K562 (cell line): ENCODE measurements around the gene LDB1. TPM values are rescaled to one million over a fixed set of nuclear protein-coding genes. Genes with fewer than 3 reads are reported as not detected.

ENCODE experiments used
- ARNT ChIP-seq, 2 experiments: fragments of 450-650 bp; IDR thresholded peaks; 2 replicates each; pipeline ENCODE4 v1.6.1; 2016; ENCODE audit warnings: mild to moderate bottlenecking in 1 of 2
- BRCA1 ChIP-seq, 2 experiments: fragments of 450-650 bp in 1 of 2; sonication (generic) in 1 of 2; formaldehyde crosslinking in 1 of 2; IDR thresholded peaks; 2 replicates each; pipeline versions ENCODE4 v1.5.0 to v1.6.1; 2017 to 2020; ENCODE audit warnings: mild to moderate bottlenecking in 1 of 2, missing genetic modification reagents in 1 of 2
- E2F3 ChIP-seq: fragments of 250-450 bp; sonication (Bioruptor Pico); IDR thresholded peaks from 2 replicates; pipeline ENCODE4 v1.4.0; 2020; ENCODE audit warnings: mild to moderate bottlenecking
- HEY1 ChIP-seq: fragments of 250-450 bp; sonication (Bioruptor Pico); IDR thresholded peaks from 2 replicates; pipeline ENCODE4 v1.5.0; 2020; ENCODE audit warnings: mild to moderate bottlenecking, moderate library complexity, borderline replicate concordance
- MTA1 ChIP-seq: fragments of 450-650 bp; IDR thresholded peaks from 2 replicates; pipeline ENCODE4 v1.6.1; 2017; ENCODE audit warnings: borderline replicate concordance
- NR1H2 ChIP-seq: sonication (generic); formaldehyde crosslinking; IDR thresholded peaks from 2 replicates; pipeline ENCODE4 v1.4.0; 2020; ENCODE audit warnings: mild to moderate bottlenecking, missing genetic modification reagents
- POLR3G ChIP-seq: IDR thresholded peaks from 2 replicates; pipeline ENCODE4 v1.6.1; 2011; ENCODE audit not compliant: insufficient read length, insufficient replicate concordance; ENCODE audit errors: extremely low read depth
- TARDBP ChIP-seq: fragments of 450-650 bp; IDR thresholded peaks from 2 replicates; pipeline ENCODE4 v1.6.1; 2016
- ZFX ChIP-seq: sonication (generic); formaldehyde crosslinking; IDR thresholded peaks from 2 replicates; pipeline ENCODE4 v1.8.0; 2022; ENCODE audit warnings: mild to moderate bottlenecking, missing genetic modification reagents, moderate library complexity
- ZNF212 ChIP-seq: fragments of 450-650 bp; formaldehyde crosslinking; IDR thresholded peaks from 2 replicates; pipeline ENCODE4 v1.4.0; 2020; ENCODE audit warnings: mild to moderate bottlenecking
- polyA plus RNA-seq, 8 experiments: library from polyadenylated mRNA; depleted of rRNA in 4 of 8; stranded (reverse) in 5 of 8; unstranded in 3 of 8; fragments of >200 nt; fragmentation: Nextera tagmentation in 2 of 8; fragmentation: Illumina TruSeq in 1 of 8; extraction: Ambion mirVana in 2 of 8; extraction: Trizol in 1 of 8; gene quantifications; 2 replicates each; pipeline versions ENCODE4 v1.2.1 to v1.2.3, GENCODE V29; 2011 to 2014; ENCODE audit warnings: inconsistent platforms in 1 of 8, missing spikeins in 1 of 8
- total RNA-seq, 7 experiments: library from RNA; depleted of rRNA in 6 of 7; stranded (reverse); fragments of >200 nt in 6 of 7; fragmentation: Illumina TruSeq in 2 of 7; extraction: Trizol in 2 of 7; gene quantifications; 2 replicates each; pipeline versions ENCODE4 v1.2.1 to v1.2.3, GENCODE V29; 2011 to 2021; ENCODE audit warnings: low replicate concordance in 1 of 7
- TF ChIP-seq, protein P1 (sequence below): fragments of 450-650 bp; formaldehyde crosslinking; IDR thresholded peaks from 2 replicates; pipeline ENCODE4 v1.4.0; 2020; ENCODE audit warnings: mild to moderate bottlenecking, mixed read lengths
- TF ChIP-seq, protein P2 (sequence below), 2 experiments: IDR thresholded peaks; 2 replicates each; pipeline ENCODE4 v1.6.1; 2012; ENCODE audit warnings: improper control_type of control experiment in 2 of 2, low read depth in 2 of 2, low read length in 2 of 2, borderline replicate concordance in 1 of 2
- TF ChIP-seq, protein P3 (sequence below): fragments of 450-650 bp; IDR thresholded peaks from 2 replicates; pipeline ENCODE4 v1.6.1; 2016; ENCODE audit warnings: low read depth, mild to moderate bottlenecking, moderate library complexity
- TF ChIP-seq, protein P4 (sequence below): sonication (generic); formaldehyde crosslinking; IDR thresholded peaks from 2 replicates; pipeline ENCODE4 v1.8.0; 2022; ENCODE audit warnings: mild to moderate bottlenecking, missing genetic modification reagents, borderline replicate concordance
- TF ChIP-seq, protein P5 (sequence below): fragments of 450-650 bp; formaldehyde crosslinking; IDR thresholded peaks from 2 replicates; pipeline ENCODE4 v1.4.0; 2022; ENCODE audit warnings: missing genetic modification characterization
- TF ChIP-seq, protein P6 (sequence below): sonication (generic); formaldehyde crosslinking; IDR thresholded peaks from 2 replicates; pipeline ENCODE4 v1.8.1; 2022; ENCODE audit warnings: missing genetic modification reagents

LDB1 gene
- total and polyA plus RNA-seq, 9 of the 15 experiments (the other 6 are each of a cell fraction or from before 2014, with no cell fraction given), result 1.9 to 137 (median 105) TPM

DNA sequence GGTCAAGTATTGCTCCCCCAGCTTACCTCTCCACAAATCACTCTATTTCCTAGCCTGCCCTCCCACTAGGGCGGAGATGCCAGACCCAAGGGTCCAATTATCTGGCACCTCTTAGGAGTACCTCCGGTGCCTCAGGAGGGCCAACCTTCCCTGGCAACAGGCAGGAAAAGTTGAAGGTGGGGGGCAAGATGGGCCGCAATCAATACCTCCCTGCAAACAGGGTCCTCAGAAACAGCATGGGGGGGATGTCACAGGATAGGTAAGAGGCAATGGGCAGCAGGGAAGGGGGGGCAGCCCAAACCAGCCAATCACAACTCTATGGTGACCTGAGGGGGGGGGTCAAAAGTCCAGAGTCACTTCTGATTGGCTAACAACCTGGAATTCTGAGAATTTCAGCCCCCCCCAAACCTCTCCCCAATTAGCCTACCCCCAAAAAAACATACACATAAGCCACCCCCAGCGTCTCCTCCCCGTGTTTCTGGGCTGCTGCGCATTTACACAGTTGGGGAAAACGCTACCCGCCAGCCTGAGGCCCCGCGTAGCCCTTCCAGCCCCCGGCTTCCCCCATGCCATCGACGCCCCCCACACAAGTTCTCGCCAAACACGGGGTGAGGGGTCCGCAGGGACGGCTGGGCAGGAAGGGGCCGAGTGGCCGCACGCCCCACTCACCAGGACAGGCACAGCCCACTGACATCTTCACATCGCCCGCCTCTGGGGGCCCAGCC is 589 bp downstream of the LDB1 start (continued):
- TF ChIP-seq, protein P1, sequence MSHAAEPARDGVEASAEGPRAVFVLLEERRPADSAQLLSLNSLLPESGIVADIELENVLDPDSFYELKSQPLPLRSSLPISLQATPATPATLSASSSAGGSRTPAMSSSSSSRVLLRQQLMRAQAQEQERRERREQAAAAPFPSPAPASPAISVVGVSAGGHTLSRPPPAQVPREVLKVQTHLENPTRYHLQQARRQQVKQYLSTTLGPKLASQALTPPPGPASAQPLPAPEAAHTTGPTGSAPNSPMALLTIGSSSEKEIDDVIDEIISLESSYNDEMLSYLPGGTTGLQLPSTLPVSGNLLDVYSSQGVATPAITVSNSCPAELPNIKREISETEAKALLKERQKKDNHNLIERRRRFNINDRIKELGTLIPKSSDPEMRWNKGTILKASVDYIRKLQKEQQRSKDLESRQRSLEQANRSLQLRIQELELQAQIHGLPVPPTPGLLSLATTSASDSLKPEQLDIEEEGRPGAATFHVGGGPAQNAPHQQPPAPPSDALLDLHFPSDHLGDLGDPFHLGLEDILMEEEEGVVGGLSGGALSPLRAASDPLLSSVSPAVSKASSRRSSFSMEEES (CRISPR knock-in tag), result no peak
- TF ChIP-seq ZFX (CRISPR knock-in tag), result no peak
- TF ChIP-seq, protein P2, sequence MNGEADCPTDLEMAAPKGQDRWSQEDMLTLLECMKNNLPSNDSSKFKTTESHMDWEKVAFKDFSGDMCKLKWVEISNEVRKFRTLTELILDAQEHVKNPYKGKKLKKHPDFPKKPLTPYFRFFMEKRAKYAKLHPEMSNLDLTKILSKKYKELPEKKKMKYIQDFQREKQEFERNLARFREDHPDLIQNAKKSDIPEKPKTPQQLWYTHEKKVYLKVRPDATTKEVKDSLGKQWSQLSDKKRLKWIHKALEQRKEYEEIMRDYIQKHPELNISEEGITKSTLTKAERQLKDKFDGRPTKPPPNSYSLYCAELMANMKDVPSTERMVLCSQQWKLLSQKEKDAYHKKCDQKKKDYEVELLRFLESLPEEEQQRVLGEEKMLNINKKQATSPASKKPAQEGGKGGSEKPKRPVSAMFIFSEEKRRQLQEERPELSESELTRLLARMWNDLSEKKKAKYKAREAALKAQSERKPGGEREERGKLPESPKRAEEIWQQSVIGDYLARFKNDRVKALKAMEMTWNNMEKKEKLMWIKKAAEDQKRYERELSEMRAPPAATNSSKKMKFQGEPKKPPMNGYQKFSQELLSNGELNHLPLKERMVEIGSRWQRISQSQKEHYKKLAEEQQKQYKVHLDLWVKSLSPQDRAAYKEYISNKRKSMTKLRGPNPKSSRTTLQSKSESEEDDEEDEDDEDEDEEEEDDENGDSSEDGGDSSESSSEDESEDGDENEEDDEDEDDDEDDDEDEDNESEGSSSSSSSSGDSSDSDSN (IDR thresholded peaks at IDR 0.05; ENCODE audit: borderline replicate concordance in 1 of 2, low read depth in 2 of 2, low read length in 2 of 2), result no peak
- TF ChIP-seq, protein P3, sequence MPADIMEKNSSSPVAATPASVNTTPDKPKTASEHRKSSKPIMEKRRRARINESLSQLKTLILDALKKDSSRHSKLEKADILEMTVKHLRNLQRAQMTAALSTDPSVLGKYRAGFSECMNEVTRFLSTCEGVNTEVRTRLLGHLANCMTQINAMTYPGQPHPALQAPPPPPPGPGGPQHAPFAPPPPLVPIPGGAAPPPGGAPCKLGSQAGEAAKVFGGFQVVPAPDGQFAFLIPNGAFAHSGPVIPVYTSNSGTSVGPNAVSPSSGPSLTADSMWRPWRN, result no peak
- TF ChIP-seq, protein P4, sequence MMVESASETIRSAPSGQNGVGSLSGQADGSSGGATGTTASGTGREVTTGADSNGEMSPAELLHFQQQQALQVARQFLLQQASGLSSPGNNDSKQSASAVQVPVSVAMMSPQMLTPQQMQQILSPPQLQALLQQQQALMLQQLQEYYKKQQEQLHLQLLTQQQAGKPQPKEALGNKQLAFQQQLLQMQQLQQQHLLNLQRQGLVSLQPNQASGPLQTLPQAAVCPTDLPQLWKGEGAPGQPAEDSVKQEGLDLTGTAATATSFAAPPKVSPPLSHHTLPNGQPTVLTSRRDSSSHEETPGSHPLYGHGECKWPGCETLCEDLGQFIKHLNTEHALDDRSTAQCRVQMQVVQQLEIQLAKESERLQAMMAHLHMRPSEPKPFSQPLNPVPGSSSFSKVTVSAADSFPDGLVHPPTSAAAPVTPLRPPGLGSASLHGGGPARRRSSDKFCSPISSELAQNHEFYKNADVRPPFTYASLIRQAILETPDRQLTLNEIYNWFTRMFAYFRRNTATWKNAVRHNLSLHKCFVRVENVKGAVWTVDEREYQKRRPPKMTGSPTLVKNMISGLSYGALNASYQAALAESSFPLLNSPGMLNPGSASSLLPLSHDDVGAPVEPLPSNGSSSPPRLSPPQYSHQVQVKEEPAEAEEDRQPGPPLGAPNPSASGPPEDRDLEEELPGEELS, result no peak
- TF ChIP-seq HEY1 (CRISPR knock-in tag), result no peak
- TF ChIP-seq BRCA1 (IDR thresholded peaks at IDR 0.05), result no peak
- no peak for TF ChIP-seq BRCA1 (CRISPR knock-in tag; IDR thresholded peaks at IDR 0.05)
- no peak for TF ChIP-seq POLR3G
- TF ChIP-seq E2F3, result no peak
- TF ChIP-seq TARDBP, result no peak
- TF ChIP-seq ARNT (IDR thresholded peaks at IDR 0.05), result no peak
- TF ChIP-seq, protein P5, sequence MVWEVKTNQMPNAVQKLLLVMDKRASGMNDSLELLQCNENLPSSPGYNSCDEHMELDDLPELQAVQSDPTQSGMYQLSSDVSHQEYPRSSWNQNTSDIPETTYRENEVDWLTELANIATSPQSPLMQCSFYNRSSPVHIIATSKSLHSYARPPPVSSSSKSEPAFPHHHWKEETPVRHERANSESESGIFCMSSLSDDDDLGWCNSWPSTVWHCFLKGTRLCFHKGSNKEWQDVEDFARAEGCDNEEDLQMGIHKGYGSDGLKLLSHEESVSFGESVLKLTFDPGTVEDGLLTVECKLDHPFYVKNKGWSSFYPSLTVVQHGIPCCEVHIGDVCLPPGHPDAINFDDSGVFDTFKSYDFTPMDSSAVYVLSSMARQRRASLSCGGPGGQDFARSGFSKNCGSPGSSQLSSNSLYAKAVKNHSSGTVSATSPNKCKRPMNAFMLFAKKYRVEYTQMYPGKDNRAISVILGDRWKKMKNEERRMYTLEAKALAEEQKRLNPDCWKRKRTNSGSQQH (CRISPR knock-in tag), result no peak
- no peak for TF ChIP-seq MTA1
- no peak for TF ChIP-seq NR1H2 (CRISPR knock-in tag)
- no peak for TF ChIP-seq ZNF212
- TF ChIP-seq, protein P6, sequence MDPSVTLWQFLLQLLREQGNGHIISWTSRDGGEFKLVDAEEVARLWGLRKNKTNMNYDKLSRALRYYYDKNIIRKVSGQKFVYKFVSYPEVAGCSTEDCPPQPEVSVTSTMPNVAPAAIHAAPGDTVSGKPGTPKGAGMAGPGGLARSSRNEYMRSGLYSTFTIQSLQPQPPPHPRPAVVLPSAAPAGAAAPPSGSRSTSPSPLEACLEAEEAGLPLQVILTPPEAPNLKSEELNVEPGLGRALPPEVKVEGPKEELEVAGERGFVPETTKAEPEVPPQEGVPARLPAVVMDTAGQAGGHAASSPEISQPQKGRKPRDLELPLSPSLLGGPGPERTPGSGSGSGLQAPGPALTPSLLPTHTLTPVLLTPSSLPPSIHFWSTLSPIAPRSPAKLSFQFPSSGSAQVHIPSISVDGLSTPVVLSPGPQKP, result no peak
